OCI-LY3 (cell line): ENCODE measurements around the gene NTSR2.

ENCODE experiments used
- EZH2phosphoT487 ChIP-seq: fragments of 200-600 bp; shearing (Covaris generic); IDR thresholded peaks from 2 replicates; pipeline ENCODE4 v1.6.1; 2018; ENCODE audit warnings: antibody characterized with exemption, mixed run types, low read depth
- TF ChIP-seq, protein P1 (sequence below): fragments of 200-600, 300-600 bp; sonication (generic); IDR thresholded peaks from 2 replicates; pipeline ENCODE4 v1.5.1; 2014; ENCODE audit warnings: antibody characterized with exemption, low read length, low read depth

DNA sequence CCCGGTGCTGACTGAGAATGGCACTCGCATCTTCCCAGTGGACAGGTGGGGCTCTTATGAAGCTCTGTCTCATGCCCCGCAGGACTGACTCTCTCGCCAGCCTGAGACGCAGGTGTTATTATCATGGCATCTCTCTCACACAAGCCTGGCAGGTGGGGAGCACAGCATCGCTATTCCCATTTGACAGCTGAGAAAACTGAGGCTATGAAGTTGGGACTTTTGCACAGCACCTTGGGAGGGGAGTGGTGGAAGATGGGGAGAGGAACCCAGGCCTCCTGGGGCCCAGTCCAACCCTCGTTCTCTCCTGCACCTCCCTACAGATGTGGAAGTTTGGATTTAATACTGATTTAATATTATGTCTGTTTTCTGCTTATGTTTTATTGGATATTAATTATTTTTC lies 9.0 kb upstream of the NTSR2 start:
- no peak for TF ChIP-seq EZH2phosphoT487
- TF ChIP-seq, protein P1, sequence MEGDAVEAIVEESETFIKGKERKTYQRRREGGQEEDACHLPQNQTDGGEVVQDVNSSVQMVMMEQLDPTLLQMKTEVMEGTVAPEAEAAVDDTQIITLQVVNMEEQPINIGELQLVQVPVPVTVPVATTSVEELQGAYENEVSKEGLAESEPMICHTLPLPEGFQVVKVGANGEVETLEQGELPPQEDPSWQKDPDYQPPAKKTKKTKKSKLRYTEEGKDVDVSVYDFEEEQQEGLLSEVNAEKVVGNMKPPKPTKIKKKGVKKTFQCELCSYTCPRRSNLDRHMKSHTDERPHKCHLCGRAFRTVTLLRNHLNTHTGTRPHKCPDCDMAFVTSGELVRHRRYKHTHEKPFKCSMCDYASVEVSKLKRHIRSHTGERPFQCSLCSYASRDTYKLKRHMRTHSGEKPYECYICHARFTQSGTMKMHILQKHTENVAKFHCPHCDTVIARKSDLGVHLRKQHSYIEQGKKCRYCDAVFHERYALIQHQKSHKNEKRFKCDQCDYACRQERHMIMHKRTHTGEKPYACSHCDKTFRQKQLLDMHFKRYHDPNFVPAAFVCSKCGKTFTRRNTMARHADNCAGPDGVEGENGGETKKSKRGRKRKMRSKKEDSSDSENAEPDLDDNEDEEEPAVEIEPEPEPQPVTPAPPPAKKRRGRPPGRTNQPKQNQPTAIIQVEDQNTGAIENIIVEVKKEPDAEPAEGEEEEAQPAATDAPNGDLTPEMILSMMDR, result no peak
